ENCODE data around the gene PHC2.

Gene PHC2

GRCh38 chr1:33430692-33431593 lies at the start of gene PHC2:
Gene PHC2, minus strand, starts transcription at chr1:33431095. Its CDS starts 55,556 bp downstream, at chr1:33375539.
- DNase-seq, result peak; percentile 84

- no peak for DNase-seq
Measured at GRCh38 chr1:33477451-33477850, 46.6 kb upstream of the PHC2 start.

GRCh38 chr1:33473900-33474299 lies 43.0 kb upstream of the PHC2 start:
- DNase-seq, result no peak

- peak; percentile 99 for DNase-seq
Measured at GRCh38 chr1:33472269-33472980, 41.5 kb upstream of the PHC2 start, which contains the start of gene ZSCAN20. Gene ZSCAN20, plus strand, starts transcription at chr1:33472645. Its CDS starts 6,644 bp downstream, at chr1:33479289.

- DNase-seq, result no peak
Measured at GRCh38 chr1:33471416-33471815, 40.5 kb upstream of the PHC2 start.

- peak; percentile 48 for DNase-seq
Measured at GRCh38 chr1:33470495-33471012, 39.7 kb upstream of the PHC2 start.

GRCh38 chr1:33469691-33470090 lies 38.8 kb upstream of the PHC2 start:
- DNase-seq, result no peak

GRCh38 chr1:33468967-33469366 lies 38.1 kb upstream of the PHC2 start:
- DNase-seq, result no peak

GRCh38 chr1:33468531-33468930 lies 37.6 kb upstream of the PHC2 start:
- no peak for DNase-seq

- no peak for DNase-seq
Measured at GRCh38 chr1:33468011-33468410, 37.1 kb upstream of the PHC2 start.

- no peak for DNase-seq
Measured at GRCh38 chr1:33466159-33466558, 35.3 kb upstream of the PHC2 start.

GRCh38 chr1:33465316-33465715 lies 34.4 kb upstream of the PHC2 start:
- no peak for DNase-seq

- DNase-seq, result no peak
Measured at GRCh38 chr1:33464552-33464951, 33.7 kb upstream of the PHC2 start.

- no peak for DNase-seq
Measured at GRCh38 chr1:33462405-33463164, 31.7 kb upstream of the PHC2 start.

GRCh38 chr1:33460947-33461629 lies 30.2 kb upstream of the PHC2 start:
- no peak for DNase-seq

- DNase-seq, result no peak
Measured at GRCh38 chr1:33460144-33460543, 29.2 kb upstream of the PHC2 start.

- DNase-seq, result no peak
Measured at GRCh38 chr1:33459691-33460090, 28.8 kb upstream of the PHC2 start.

GRCh38 chr1:33456502-33456886 lies 25.6 kb upstream of the PHC2 start:
- DNase-seq, result no peak

- DNase-seq, result no peak
Measured at GRCh38 chr1:33455539-33456501, 24.9 kb upstream of the PHC2 start.

GRCh38 chr1:33454646-33455282 lies 23.9 kb upstream of the PHC2 start:
- no peak for DNase-seq

- no peak for DNase-seq
Measured at GRCh38 chr1:33446590-33446989, 15.7 kb upstream of the PHC2 start.

Data from NCI-H446 treated with DMSO at 0.1 percent for 48 hours (cell line).